Upper lobe of left lung (tissue), 4 donors: ENCODE data around the gene ARMC8.

Source experiments
- CTCF ChIP-seq, 6 experiments: fragments of 450-650 bp in 4 of 6; fragments of 200-600 bp in 2 of 6; sonication (generic) in 2 of 6; IDR thresholded peaks; one replicate each; pipeline ENCODE4 v1.5.1; 2016 to 2019; ENCODE audit warnings: antibody characterized with exemption in 6 of 6
- POLR2A ChIP-seq, 4 donors: fragments of 450-650 bp; IDR thresholded peaks; one replicate each; pipeline ENCODE4 v1.5.1; 2016 to 2017; ENCODE audit warnings: antibody characterized with exemption in 4 of 4, mild to moderate bottlenecking in 2 of 4

- no peak for TF ChIP-seq POLR2A (IDR thresholded peaks at IDR 0.05)
- TF ChIP-seq CTCF (IDR thresholded peaks at IDR 0.05), result no peak
These were observed 880 bp upstream of the ARMC8 start for GRCh38 chr3:138186221-138186620.
